Fibroblast of lung (primary cell): Measurements from ENCODE around the gene CCDC78. TPM values are rescaled to one million over a fixed set of nuclear protein-coding genes. Genes with fewer than 3 reads are reported as not detected.

Experiments
- DNase-seq, 2 donors: peaks; one replicate each; pipeline versions ENCODE4 v3.0.0 to v3.0.0-alpha.2; 2010; ENCODE audit warnings: low read depth in 2 of 2
- H2AFZ ChIP-seq: 2 replicates; pipeline ENCODE4 v1.5.1; 2012; ENCODE audit warnings: low read length, control low read depth, inconsistent platforms
- H3K27ac ChIP-seq: 2 replicates; pipeline ENCODE4 v1.5.1; 2011; ENCODE audit warnings: low read length, control low read depth; ENCODE audit not compliant: insufficient read depth
- H3K27me3 ChIP-seq: 2 replicates; pipeline ENCODE4 v1.5.1; 2011; ENCODE audit warnings: mild to moderate bottlenecking, low read length; ENCODE audit not compliant: control insufficient read depth, insufficient read depth
- H3K36me3 ChIP-seq: 2 replicates; pipeline ENCODE4 v1.5.1; 2011; ENCODE audit warnings: low read length; ENCODE audit not compliant: control insufficient read depth, insufficient read depth
- H3K4me1 ChIP-seq: 2 replicates; pipeline ENCODE4 v1.5.1; 2011; ENCODE audit warnings: low read length; ENCODE audit not compliant: control insufficient read depth, insufficient read depth; ENCODE audit errors: extremely low read depth
- H3K4me2 ChIP-seq: 2 replicates; pipeline ENCODE4 v1.5.1; 2011; ENCODE audit warnings: low read length, control low read depth; ENCODE audit not compliant: insufficient read depth; ENCODE audit errors: extremely low read depth
- H3K4me3 ChIP-seq, 4 experiments: fragments of 200-600 bp in 1 of 4; sonication (generic) in 1 of 4; replicated peaks in 1 of 4; 2 replicates each; pipeline ENCODE4 v1.5.1; 2011 to 2016; ENCODE audit warnings: low read length in 4 of 4, low read depth in 3 of 4, mild to moderate bottlenecking in 3 of 4, control low read depth in 2 of 4, inconsistent platforms in 1 of 4, mixed read lengths in 1 of 4; ENCODE audit not compliant: insufficient read depth in 1 of 4; ENCODE audit errors: control extremely low read depth in 1 of 4
- H3K79me2 ChIP-seq: 2 replicates; pipeline ENCODE4 v1.5.1; 2012; ENCODE audit warnings: mild to moderate bottlenecking, low read length, inconsistent platforms; ENCODE audit not compliant: control insufficient read depth, insufficient read depth
- H3K9ac ChIP-seq: 2 replicates; pipeline ENCODE4 v1.5.1; 2011; ENCODE audit warnings: mild to moderate bottlenecking, low read length, control low read depth; ENCODE audit not compliant: insufficient read depth
- H3K9me3 ChIP-seq: 2 replicates; pipeline ENCODE4 v1.5.1; 2012; ENCODE audit warnings: low read depth, low read length; ENCODE audit not compliant: control insufficient read depth, insufficient read depth
- H4K20me1 ChIP-seq: 2 replicates; pipeline ENCODE4 v1.5.1; 2011; ENCODE audit warnings: low read length; ENCODE audit not compliant: control insufficient read depth, insufficient read depth; ENCODE audit errors: extremely low read depth
- CTCF ChIP-seq, 2 donors: IDR thresholded peaks in 1 of 2; conservative IDR thresholded peaks in 1 of 2; 1 replicate in 1 of 2; 2 replicates in 1 of 2; pipeline ENCODE4 v1.5.1; 2011 to 2012; ENCODE audit warnings: low read length in 2 of 2, control low read depth in 1 of 2, inconsistent platforms in 1 of 2, low read depth in 1 of 2, mild to moderate bottlenecking in 1 of 2
- EZH2 ChIP-seq: IDR thresholded peaks from 2 replicates; pipeline ENCODE4 v1.5.1; 2012; ENCODE audit warnings: low read length, control low read depth, mild to moderate bottlenecking; ENCODE audit errors: missing control alignments
- polyA plus RNA-seq, 2 donors: library from polyadenylated mRNA; depleted of rRNA in 1 of 2; stranded (reverse) in 1 of 2; unstranded in 1 of 2; fragments of >200 nt; gene quantifications; 2 replicates each; pipeline ENCODE4 v1.2.1, GENCODE V29; 2011 to 2012; ENCODE audit warnings: missing spikeins in 1 of 2
- total RNA-seq: library from RNA; depleted of rRNA; stranded (reverse); fragments of >200 nt; gene quantifications from 2 replicates; pipeline ENCODE4 v1.2.1, GENCODE V29; 2014

Gene CCDC78
- total and polyA plus RNA-seq, 2 donors (not counting 1 experiment from before 2014, with no cell fraction given) = 0.50 to 1.8 TPM

- Histone ChIP-seq H3K4me2 (no peak overlapping the region), H2AFZ (no peak overlapping the region), H3K36me3 (peaks cover 35% of the 10 kb centered on the region), H4K20me1 (no peaks in the 10 kb centered on the region), H3K4me3 (no peak overlapping the region), H3K9me3 (no peaks in the 10 kb centered on the region), H3K27me3 (no peaks in the 10 kb centered on the region), H3K9ac (no peak overlapping the region), H3K27ac (no peak overlapping the region), H3K79me2 (peaks cover 9% of the 10 kb centered on the region), H3K4me1 (peaks cover 6% of the 10 kb centered on the region)
- TF ChIP-seq EZH2 = no peak
- no peak for DNase-seq
Measured at GRCh38 chr16:674214-674881, 51.9 kb downstream of the CCDC78 start.

DNA sequence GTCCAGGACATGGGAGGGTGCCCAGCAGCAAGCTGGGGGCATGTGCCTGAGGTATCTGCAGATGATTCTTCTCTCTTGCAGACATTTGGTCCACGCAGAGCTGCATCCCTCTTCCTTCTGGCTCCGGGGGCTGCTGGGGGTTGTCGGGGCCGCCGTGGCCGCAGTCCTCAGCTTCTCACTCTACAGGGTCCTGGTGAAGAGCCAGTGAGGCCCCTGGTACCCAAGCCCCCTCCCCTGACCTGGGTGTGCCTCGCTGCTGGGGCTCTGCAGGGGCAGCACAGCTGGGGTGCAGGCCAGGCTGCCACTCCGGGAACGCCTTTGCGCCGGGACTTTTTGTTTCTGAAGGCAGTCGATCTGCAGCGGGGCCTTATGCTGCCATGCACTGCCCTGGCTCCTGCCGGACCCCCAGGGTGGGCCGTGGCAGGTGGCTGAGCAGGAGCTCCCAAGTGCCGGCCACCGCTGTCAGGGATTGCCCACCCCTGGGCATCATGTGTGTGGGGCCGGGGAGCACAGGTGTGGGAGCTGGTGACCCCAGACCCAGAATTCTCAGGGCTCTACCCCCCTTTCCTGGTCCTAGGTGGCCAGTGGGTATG, 52.7 kb downstream of the CCDC78 start:
- Histone ChIP-seq H3K4me2 (no peak overlapping the region), H3K4me3 (no peak overlapping the region), H3K79me2 (peaks cover 18% of the 10 kb centered on the region), H3K36me3 (peaks cover 37% of the 10 kb centered on the region), H3K27ac (no peak overlapping the region), H3K9ac (no peak overlapping the region), H2AFZ (no peak overlapping the region), H4K20me1 (no peaks in the 10 kb centered on the region), H3K27me3 (no peaks in the 10 kb centered on the region), H3K4me1 (peaks cover 11% of the 10 kb centered on the region), H3K9me3 (no peaks in the 10 kb centered on the region)
- no peak for TF ChIP-seq EZH2
- no peak for TF ChIP-seq CTCF (conservative IDR thresholded peaks at IDR 0.05 in 1 of 2, IDR thresholded peaks at IDR 0.05 in 1 of 2; ENCODE audit: low read depth in 1 of 2, low read length in 2 of 2)
- DNase-seq = no peak

GRCh38 chr16:672851-673250, 53.4 kb downstream of the CCDC78 start:
- Histone ChIP-seq H3K4me2 (no peak overlapping the region), H3K4me1 (peaks cover 11% of the 10 kb centered on the region), H3K79me2 (peaks cover 23% of the 10 kb centered on the region), H4K20me1 (no peaks in the 10 kb centered on the region), H3K4me3 (no peak overlapping the region), H2AFZ (no peak overlapping the region), H3K27me3 (no peaks in the 10 kb centered on the region), H3K27ac (no peak overlapping the region), H3K9me3 (no peaks in the 10 kb centered on the region), H3K36me3 (peaks cover 37% of the 10 kb centered on the region), H3K9ac (no peak overlapping the region)
- TF ChIP-seq EZH2 (no peak), CTCF (conservative IDR thresholded peaks at IDR 0.05 in 1 of 2, IDR thresholded peaks at IDR 0.05 in 1 of 2; ENCODE audit: low read depth in 1 of 2, low read length in 2 of 2) (no peak)
- no peak for DNase-seq

Other genes with a start within 250 kb of the CCDC78 start
- 16.4 and 21.3 TPM in 2 replicates for gene CAPN15, start 198.7 kb downstream of the CCDC78 start, total RNA-seq
- gene CAPN15, start 198.7 kb downstream of the CCDC78 start, polyA plus RNA-seq = 4.1 and 7.8 TPM in 2 replicates
- gene PRR35, start 166.0 kb downstream of the CCDC78 start, total RNA-seq = not detected in 2 replicates
- not detected in 2 replicates for gene PRR35, start 166.0 kb downstream of the CCDC78 start, polyA plus RNA-seq
- gene NHLRC4, start 159.4 kb downstream of the CCDC78 start, total RNA-seq = 2.1 and 3.3 TPM in 2 replicates
- 0.34 and 0.66 TPM in 2 replicates for gene NHLRC4, start 159.4 kb downstream of the CCDC78 start, polyA plus RNA-seq
- gene PIGQ, start 156.5 kb downstream of the CCDC78 start, total RNA-seq = 20.5 and 22.3 TPM in 2 replicates
- gene PIGQ, start 156.5 kb downstream of the CCDC78 start, polyA plus RNA-seq = 11.2 and 13.0 TPM in 2 replicates
- 9.8 and 11.6 TPM in 2 replicates for gene RAB40C, start 136.4 kb downstream of the CCDC78 start, total RNA-seq
- gene RAB40C, start 136.4 kb downstream of the CCDC78 start, polyA plus RNA-seq = 3.2 and 3.7 TPM in 2 replicates
- gene WFIKKN1, start 95.5 kb downstream of the CCDC78 start, total RNA-seq = under 0.01 and 0.17 TPM in 2 replicates
- not detected in 2 replicates for gene WFIKKN1, start 95.5 kb downstream of the CCDC78 start, polyA plus RNA-seq
- gene METTL26, start 90.1 kb downstream of the CCDC78 start, total RNA-seq = 71.7 and 75.2 TPM in 2 replicates
- 39.2 and 49.7 TPM in 2 replicates for gene METTL26, start 90.1 kb downstream of the CCDC78 start, polyA plus RNA-seq
- 18.0 and 21.8 TPM in 2 replicates for gene MCRIP2, start 84.6 kb downstream of the CCDC78 start, total RNA-seq
- gene MCRIP2, start 84.6 kb downstream of the CCDC78 start, polyA plus RNA-seq = 2.8 and 3.4 TPM in 2 replicates
- gene WDR90, start 77.1 kb downstream of the CCDC78 start, total RNA-seq = 4.6 and 4.8 TPM in 2 replicates
- 2.9 and 4.4 TPM in 2 replicates for gene WDR90, start 77.1 kb downstream of the CCDC78 start, polyA plus RNA-seq
- gene RHOT2, start 58.3 kb downstream of the CCDC78 start, total RNA-seq = 27.7 and 29.6 TPM in 2 replicates
- 35.4 and 39.7 TPM in 2 replicates for gene RHOT2, start 58.3 kb downstream of the CCDC78 start, polyA plus RNA-seq
- gene RHBDL1, start 50.8 kb downstream of the CCDC78 start, total RNA-seq = 2.6 and 7.1 TPM in 2 replicates
- gene RHBDL1, start 50.8 kb downstream of the CCDC78 start, polyA plus RNA-seq = 0.76 and 1.4 TPM in 2 replicates
- gene STUB1, start 46.0 kb downstream of the CCDC78 start, total RNA-seq = 114 and 133 TPM in 2 replicates
- 94.6 and 146 TPM in 2 replicates for gene STUB1, start 46.0 kb downstream of the CCDC78 start, polyA plus RNA-seq
- gene JMJD8, start 42.1 kb downstream of the CCDC78 start, total RNA-seq = 19.8 and 23.8 TPM in 2 replicates
- 31.5 and 37.8 TPM in 2 replicates for gene JMJD8, start 42.1 kb downstream of the CCDC78 start, polyA plus RNA-seq
- gene WDR24, start 36.0 kb downstream of the CCDC78 start, total RNA-seq = 5.6 and 6.1 TPM in 2 replicates
- gene WDR24, start 36.0 kb downstream of the CCDC78 start, polyA plus RNA-seq = 2.1 and 3.5 TPM in 2 replicates
- not detected in 2 replicates for gene FBXL16, start 20.6 kb downstream of the CCDC78 start, total RNA-seq
- gene FBXL16, start 20.6 kb downstream of the CCDC78 start, polyA plus RNA-seq = 0.07 and 0.14 TPM in 2 replicates
- gene METRN, start 11.3 kb downstream of the CCDC78 start, total RNA-seq = 35.3 and 37.5 TPM in 2 replicates
- 5.3 and 6.1 TPM in 2 replicates for gene METRN, start 11.3 kb downstream of the CCDC78 start, polyA plus RNA-seq
- gene ANTKMT, start 5.3 kb downstream of the CCDC78 start, total RNA-seq = 24.9 and 31.5 TPM in 2 replicates
- 4.5 and 6.1 TPM in 2 replicates for gene ANTKMT, start 5.3 kb downstream of the CCDC78 start, polyA plus RNA-seq
- gene HAGHL, start 663 bp upstream of the CCDC78 start, total RNA-seq = 14.1 and 16.3 TPM in 2 replicates
- 3.1 and 3.7 TPM in 2 replicates for gene HAGHL, start 663 bp upstream of the CCDC78 start, polyA plus RNA-seq
- 31.0 and 38.0 TPM in 2 replicates for gene CIAO3, start 14.6 kb upstream of the CCDC78 start, total RNA-seq
- 9.3 and 14.2 TPM in 2 replicates for gene CIAO3, start 14.6 kb upstream of the CCDC78 start, polyA plus RNA-seq
- gene MSLN, start 34.3 kb upstream of the CCDC78 start, total RNA-seq = not detected in 2 replicates
- not detected in 2 replicates for gene MSLN, start 34.3 kb upstream of the CCDC78 start, polyA plus RNA-seq
- 15.9 and 16.2 TPM in 2 replicates for gene RPUSD1, start 61.9 kb upstream of the CCDC78 start, total RNA-seq
- gene RPUSD1, start 61.9 kb upstream of the CCDC78 start, polyA plus RNA-seq = 8.2 and 10.3 TPM in 2 replicates
- 1.3 and 4.3 TPM in 2 replicates for gene CHTF18, start 62.2 kb upstream of the CCDC78 start, total RNA-seq
- 1.1 and 5.7 TPM in 2 replicates for gene CHTF18, start 62.2 kb upstream of the CCDC78 start, polyA plus RNA-seq
- gene GNG13, start 74.3 kb upstream of the CCDC78 start, total RNA-seq = not detected in 2 replicates
- gene GNG13, start 74.3 kb upstream of the CCDC78 start, polyA plus RNA-seq = not detected in 2 replicates
- 10.0 and 12.6 TPM in 2 replicates for gene LMF1, start 244.5 kb upstream of the CCDC78 start, total RNA-seq
- 8.9 and 12.3 TPM in 2 replicates for gene LMF1, start 244.5 kb upstream of the CCDC78 start, polyA plus RNA-seq